K562 (cell line): ENCODE results near the gene HDAC10. TPM values are rescaled to one million over a fixed set of nuclear protein-coding genes. Genes with fewer than 3 reads are reported as not detected.

Experiments used
- ARHGAP35 ChIP-seq: fragments of 450-650 bp; IDR thresholded peaks from 2 replicates; pipeline ENCODE4 v1.6.1; 2018; ENCODE audit not compliant: partially characterized antibody
- CCNT2 ChIP-seq: IDR thresholded peaks from 2 replicates; pipeline ENCODE4 v1.6.1; 2011; ENCODE audit warnings: borderline replicate concordance, low read depth, mild to moderate bottlenecking, moderate library complexity, mixed read lengths, low read length; ENCODE audit not compliant: insufficient read length; ENCODE audit errors: extremely low read depth
- CHD2 ChIP-seq: IDR thresholded peaks from 2 replicates; pipeline ENCODE4 v1.6.1; 2011; ENCODE audit warnings: low read depth, low read length
- ETV6 ChIP-seq, 3 experiments: fragments of 150-350 bp in 1 of 3; sonication (generic) in 1 of 3; formaldehyde crosslinking in 1 of 3; IDR thresholded peaks; 2 replicates each; pipeline versions ENCODE4 v1.6.1 to v1.8.0; 2014 to 2022; ENCODE audit warnings: borderline replicate concordance in 2 of 3, low read depth in 2 of 3, antibody characterized with exemption in 1 of 3, low read length in 1 of 3, mild to moderate bottlenecking in 1 of 3, missing genetic modification reagents in 1 of 3
- GTF3C2 ChIP-seq: IDR thresholded peaks from 3 replicates; pipeline ENCODE4 v1.6.1; 2011; ENCODE audit warnings: borderline replicate concordance, mild to moderate bottlenecking, moderate library complexity; ENCODE audit not compliant: insufficient read length; ENCODE audit errors: extremely low read depth
- MAFK ChIP-seq: IDR thresholded peaks from 2 replicates; pipeline ENCODE4 v1.6.1; 2011; ENCODE audit warnings: low read length, improper control_type of control experiment
- MAZ ChIP-seq, 2 experiments: fragments of 450-650 bp in 1 of 2; sonication (generic) in 1 of 2; formaldehyde crosslinking; IDR thresholded peaks in 1 of 2; conservative IDR thresholded peaks in 1 of 2; 2 replicates each; pipeline versions ENCODE4 v1.4.0 to v1.5.0; 2020; ENCODE audit warnings: mild to moderate bottlenecking in 1 of 2, missing genetic modification reagents in 1 of 2
- MEF2D ChIP-seq: conservative IDR thresholded peaks from 2 replicates; pipeline ENCODE4 v1.6.1; 2016; ENCODE audit warnings: low read depth, missing genetic modification characterization, missing compliant biosample characterization
- PBX2 ChIP-seq, 2 experiments: IDR thresholded peaks in 1 of 2; conservative IDR thresholded peaks in 1 of 2; 2 replicates each; pipeline ENCODE4 v1.6.1; 2016; ENCODE audit warnings: low read depth in 2 of 2, mild to moderate bottlenecking in 1 of 2, missing compliant biosample characterization in 1 of 2, missing genetic modification characterization in 1 of 2, moderate library complexity in 1 of 2
- SAP30 ChIP-seq: fragments of 200-600 bp; sonication (generic); IDR thresholded peaks from 2 replicates; pipeline ENCODE4 v1.6.1; 2012; ENCODE audit warnings: borderline replicate concordance, low read depth, mild to moderate bottlenecking, moderate library complexity, low read length, control low read depth, inconsistent platforms; ENCODE audit not compliant: insufficient read depth, poor library complexity, severe bottlenecking
- TCFL5 ChIP-seq: fragments of 250-450 bp; sonication (Bioruptor Pico); conservative IDR thresholded peaks from 2 replicates; pipeline ENCODE4 v1.6.1; 2021; ENCODE audit warnings: mild to moderate bottlenecking, moderate library complexity, matching md5 sums
- ZNF133 ChIP-seq: fragments of 250-450 bp; sonication (Bioruptor Pico); IDR thresholded peaks from 2 replicates; pipeline ENCODE4 v1.4.0; 2020; ENCODE audit warnings: mild to moderate bottlenecking
- polyA plus RNA-seq, 8 experiments: library from polyadenylated mRNA; depleted of rRNA in 4 of 8; stranded (reverse) in 5 of 8; unstranded in 3 of 8; fragments of >200 nt; fragmentation: Nextera tagmentation in 2 of 8; fragmentation: Illumina TruSeq in 1 of 8; extraction: Ambion mirVana in 2 of 8; extraction: Trizol in 1 of 8; gene quantifications; 2 replicates each; pipeline versions ENCODE4 v1.2.1 to v1.2.3, GENCODE V29; 2011 to 2014; ENCODE audit warnings: inconsistent platforms in 1 of 8, missing spikeins in 1 of 8
- total RNA-seq, 7 experiments: library from RNA; depleted of rRNA in 6 of 7; stranded (reverse); fragments of >200 nt in 6 of 7; fragmentation: Illumina TruSeq in 2 of 7; extraction: Trizol in 2 of 7; gene quantifications; 2 replicates each; pipeline versions ENCODE4 v1.2.1 to v1.2.3, GENCODE V29; 2011 to 2021; ENCODE audit warnings: low replicate concordance in 1 of 7

The HDAC10 gene
- total and polyA plus RNA-seq, 9 of the 15 experiments (the other 6 are each of a cell fraction or from before 2014, with no cell fraction given): 0.10 to 44.2 (median 6.5) TPM

GRCh38 chr22:50252082-50253045 lies 1.3 kb upstream of the HDAC10 start (continued):
- no peak for TF ChIP-seq MAZ (CRISPR knock-in tag; conservative IDR thresholded peaks at IDR 0.05 in 1 of 2, IDR thresholded peaks at IDR 0.05 in 1 of 2)
- TF ChIP-seq GTF3C2: no peak
- TF ChIP-seq CHD2: no peak
- TF ChIP-seq ZNF133: no peak
- TF ChIP-seq ARHGAP35: no peak
- no peak for TF ChIP-seq TCFL5 (CRISPR knock-in tag)
- no peak for TF ChIP-seq MEF2D
- no peak for TF ChIP-seq PBX2 (CRISPR knock-in tag; IDR thresholded peaks at IDR 0.05; ENCODE audit: low read depth)
- TF ChIP-seq PBX2 (tag; conservative IDR thresholded peaks at IDR 0.05; ENCODE audit: low read depth): no peak
- no peak for TF ChIP-seq MAFK
- no peak for TF ChIP-seq ETV6 (IDR thresholded peaks at IDR 0.05; ENCODE audit: borderline replicate concordance in 1 of 2, low read depth in 2 of 2, low read length in 1 of 2)
- no peak for TF ChIP-seq ETV6 (CRISPR knock-in tag; IDR thresholded peaks at IDR 0.05; ENCODE audit: borderline replicate concordance)
- TF ChIP-seq CCNT2: no peak
- TF ChIP-seq SAP30: no peak
